Panc1 (cell line): ENCODE results near the gene FAM217B. TPM values are rescaled to one million over a fixed set of nuclear protein-coding genes. Genes with fewer than 3 reads are reported as not detected.

Source experiments
- ATAC-seq: fragments of 200-7000 bp; cut with Tn5 transposase; 2 replicates; pipeline ENCODE4 v1.9.1; 2020; ENCODE audit warnings: mild to moderate bottlenecking, moderate library complexity
- BruUV-seq: library from RNA; stranded (reverse); fragments of 400-500 nt; replicated peaks from 2 replicates; lab custom pipeline; 2021; lab: Mats Ljungman, UMichigan
- CTCF ChIA-PET: fragments of 300-600 bp; sonication (Branson Sonifier 250); formaldehyde crosslinking; loops from one replicate; lab custom pipeline; 2022; ENCODE audit warnings: antibody characterized with exemption; lab: Charles Lee
- POLR2A ChIA-PET: fragments of 300-600 bp; sonication (Branson Sonifier 250); formaldehyde crosslinking; loops from one replicate; lab custom pipeline; 2022; ENCODE audit warnings: antibody characterized with exemption; lab: Charles Lee
- DNase-seq: peaks from one replicate; pipeline ENCODE4 v3.0.0-alpha.2; 2010; ENCODE audit warnings: low read depth, low spot score
- H3K27ac ChIP-seq: 2 replicates; pipeline ENCODE4 v1.5.1; 2011; ENCODE audit warnings: mild to moderate bottlenecking, low read length, inconsistent platforms
- H3K27me3 ChIP-seq: fragments of 200-500 bp; sonication (Bioruptor generic); 2 replicates; pipeline ENCODE4 v1.6.0; 2014; ENCODE audit warnings: low read length, inconsistent platforms; ENCODE audit not compliant: control insufficient read depth, insufficient read depth
- H3K36me3 ChIP-seq: fragments of 200-500 bp; sonication (Bioruptor generic); 2 replicates; pipeline ENCODE4 v1.5.1; 2014; ENCODE audit warnings: inconsistent platforms, mild to moderate bottlenecking, low read length, moderate library complexity; ENCODE audit not compliant: control insufficient read depth, insufficient read depth
- H3K4me1 ChIP-seq: 2 replicates; pipeline ENCODE4 v1.5.1; 2011; ENCODE audit warnings: inconsistent platforms, mild to moderate bottlenecking, low read length, moderate library complexity; ENCODE audit not compliant: control insufficient read depth, insufficient read depth
- H3K4me3 ChIP-seq, 2 experiments: 2 replicates each; pipeline ENCODE4 v1.5.1; 2011 to 2012; ENCODE audit warnings: low read depth in 2 of 2, low read length in 2 of 2, mild to moderate bottlenecking in 2 of 2, inconsistent platforms in 1 of 2, moderate library complexity in 1 of 2
- H3K9me3 ChIP-seq: fragments of 200-500 bp; sonication (Bioruptor generic); 2 replicates; pipeline ENCODE4 v1.5.1; 2014; ENCODE audit warnings: low read depth, mild to moderate bottlenecking, inconsistent platforms, low read length, moderate library complexity; ENCODE audit not compliant: control insufficient read depth, insufficient read depth
- CTCF ChIP-seq: fragments of 450-650 bp; IDR thresholded peaks from 2 replicates; pipeline ENCODE4 v1.5.1; 2017; ENCODE audit warnings: mild to moderate bottlenecking
- POLR2AphosphoS5 ChIP-seq: IDR thresholded peaks from 2 replicates; pipeline ENCODE4 v1.6.1; 2012; ENCODE audit warnings: mild to moderate bottlenecking, low read depth, low read length, moderate library complexity
- REST ChIP-seq, 2 experiments: IDR thresholded peaks; 2 replicates each; pipeline ENCODE4 v1.6.1; 2011 to 2012; ENCODE audit warnings: low read depth in 2 of 2, control low read depth in 1 of 2, low read length in 1 of 2, mild to moderate bottlenecking in 1 of 2, moderate library complexity in 1 of 2; ENCODE audit not compliant: insufficient read depth in 1 of 2
- SIN3A ChIP-seq: IDR thresholded peaks from 2 replicates; pipeline ENCODE4 v1.6.1; 2012; ENCODE audit warnings: low read depth, mild to moderate bottlenecking, low read length, moderate library complexity, borderline replicate concordance; ENCODE audit not compliant: insufficient read depth
- TCF7L2 ChIP-seq: IDR thresholded peaks from 2 replicates; pipeline ENCODE4 v1.6.1; 2011; ENCODE audit warnings: mild to moderate bottlenecking, low read depth, low read length, inconsistent platforms
- in situ Hi-C: cut with HindIII; loops from 2 replicates; pipeline ENCODE4 v1.10.0; 2016; ENCODE audit warnings: low sequenced_read_pairs, low pct_unique_long_range_greater_than_20kb
- intact Hi-C: fragments of 100-400 bp; cut with micrococcal nuclease; formaldehyde crosslinking; loops from one replicate; pipeline ENCODE4 v1.10.0; 2022; ENCODE audit not compliant: unreplicated experiment
- total RNA-seq: library from RNA; stranded (reverse); gene quantifications from one replicate; pipeline ENCODE4 v1.2.1, GENCODE V29; 2021; ENCODE audit not compliant: unreplicated experiment

FAM217B gene
- total RNA-seq, 1 experiment from 2014 or later: 24.4 TPM

- in situ Hi-C loops: no loop called here
- CTCF ChIA-PET: no interaction called here
- no peak for ATAC-seq
Observed at GRCh38 chr20:59971428-59971827, 31.2 kb downstream of the FAM217B start.

GRCh38 chr20:59972037-59972801 lies 32.0 kb downstream of the FAM217B start:
- Histone ChIP-seq H3K27me3 (no peaks in the 10 kb centered on the region), H3K4me3 (no peak overlapping the region), H3K27ac (no peak overlapping the region), H3K36me3 (no peaks in the 10 kb centered on the region), H3K4me1 (no peaks in the 10 kb centered on the region), H3K9me3 (no peaks in the 10 kb centered on the region)
- in situ Hi-C loops: no loop called here
- no peak for DNase-seq
- no TSS peak for BruUV-seq
- no peak for ATAC-seq
- ChIA-PET CTCF (interaction anchor here (0.6 kb wide), 1 partner anchor 639 kb away, joined by 3 read pairs; no protein-coding TSS in a partner anchor), POLR2A (no interaction called here)
- TF ChIP-seq REST (IDR thresholded peaks at IDR 0.05; ENCODE audit: insufficient read depth in 1 of 2, low read depth in 2 of 2, low read length in 1 of 2) (no peak), SIN3A (no peak), POLR2AphosphoS5 (no peak), TCF7L2 (no peak), CTCF (no peak)
- intact Hi-C loops: no loop called here

More at GRCh38 chr20:59971428-59971827, 31.2 kb downstream of the FAM217B start:
- POLR2A ChIA-PET: no interaction called here
- no peaks in the 10 kb centered on the region for H3K4me1 ChIP-seq
- intact Hi-C loops: no loop called here
- no peaks in the 10 kb centered on the region for H3K9me3 ChIP-seq
- H3K27ac ChIP-seq: no peak overlapping the region
- no peak overlapping the region for H3K4me3 ChIP-seq
- DNase-seq: no peak
- TF ChIP-seq REST (IDR thresholded peaks at IDR 0.05; ENCODE audit: insufficient read depth in 1 of 2, low read depth in 2 of 2, low read length in 1 of 2) (no peak), POLR2AphosphoS5 (no peak)
- no peaks in the 10 kb centered on the region for H3K36me3 ChIP-seq
- no peaks in the 10 kb centered on the region for H3K27me3 ChIP-seq
- BruUV-seq: no TSS peak
